IPS-18c (cell line): ENCODE results near the gene ATP11B.

Experiments
- H3K4me3 ChIP-seq: 2 replicates; pipeline ENCODE4 v1.7.0; 2013; ENCODE audit warnings: low read depth, mild to moderate bottlenecking, low read length, moderate library complexity; ENCODE audit not compliant: insufficient read depth
- H3K9me3 ChIP-seq: one replicate; pipeline ENCODE4 v1.6.1; 2013; ENCODE audit warnings: mild to moderate bottlenecking, low read length, moderate library complexity; ENCODE audit not compliant: control insufficient read depth, insufficient read depth

ATP11B gene

DNA sequence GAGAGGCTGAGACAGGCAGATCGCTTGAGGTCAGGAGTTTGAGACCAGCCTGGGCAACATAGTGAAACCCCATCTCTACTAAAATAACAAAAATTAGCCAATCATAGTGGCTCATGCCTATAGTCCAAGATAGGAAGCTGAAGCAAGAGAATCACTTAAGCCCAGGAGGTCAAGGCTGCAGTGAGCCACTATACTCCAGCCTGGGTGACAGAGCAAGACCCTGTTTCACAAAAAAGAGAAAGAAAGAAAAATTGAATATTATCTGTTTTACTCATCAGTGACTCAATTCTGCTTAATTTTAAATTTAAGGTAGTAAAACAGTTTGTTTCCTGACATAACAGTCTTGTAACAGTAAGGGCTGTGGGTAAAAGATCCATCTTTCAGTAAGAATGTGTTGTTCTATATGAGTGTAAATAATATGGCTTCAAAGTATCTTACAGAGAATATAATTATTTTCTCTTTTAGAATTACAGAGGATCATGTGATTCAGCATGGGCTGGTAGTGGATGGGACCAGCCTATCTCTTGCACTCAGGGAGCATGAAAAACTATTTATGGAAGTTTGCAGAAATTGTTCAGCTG, 85.8 kb downstream of the ATP11B start:
- H3K9me3 ChIP-seq: no peaks in the 10 kb centered on the region

DNA sequence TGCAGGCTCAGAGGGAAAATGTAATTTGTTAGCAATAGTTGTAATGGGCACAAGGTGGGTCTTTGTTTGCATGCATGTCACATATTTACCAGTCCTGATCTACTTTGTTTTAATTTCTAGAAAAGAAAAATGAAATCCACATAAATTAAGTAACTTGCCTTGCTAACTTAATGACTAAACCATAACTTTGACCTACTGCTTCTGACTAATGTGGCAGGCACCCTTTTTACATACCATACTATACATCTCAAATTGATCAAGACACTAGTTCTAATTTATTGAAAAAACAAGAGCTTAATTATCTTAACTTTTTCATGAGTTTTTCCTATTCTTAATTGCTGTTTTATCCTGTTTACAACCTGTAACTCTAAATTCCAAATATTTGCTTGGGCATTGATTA, 93.2 kb downstream of the ATP11B start:
- Histone ChIP-seq H3K9me3 (no peaks in the 10 kb centered on the region), H3K4me3 (no peak overlapping the region)

More for the DNA sequence above, 85.8 kb downstream of the ATP11B start:
- no peak overlapping the region for H3K4me3 ChIP-seq

GRCh38 chr3:182889948-182890629, 96.8 kb downstream of the ATP11B start:
- no peak overlapping the region for H3K4me3 ChIP-seq
- H3K9me3 ChIP-seq: peaks cover 2% of the 10 kb centered on the region

DNA sequence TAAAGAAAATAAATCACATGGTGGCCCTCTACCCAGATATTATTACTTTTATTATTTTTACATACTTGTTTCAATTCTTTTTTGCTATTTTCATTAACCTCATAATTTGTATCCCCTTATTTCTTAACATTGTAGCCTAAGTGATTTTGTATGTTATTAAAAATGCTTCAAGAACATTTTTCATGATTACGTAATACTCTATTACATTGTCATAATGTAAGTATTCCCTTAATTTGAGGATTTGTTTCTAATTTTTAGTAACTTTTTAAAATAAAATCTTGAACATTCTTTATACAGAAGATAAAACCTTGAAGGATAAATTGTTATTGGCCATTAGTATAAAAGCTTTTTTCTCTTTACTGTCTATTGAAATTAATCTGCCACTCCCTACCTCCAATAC, 98.1 kb downstream of the ATP11B start:
- no peak overlapping the region for H3K4me3 ChIP-seq
- peaks cover 2% of the 10 kb centered on the region for H3K9me3 ChIP-seq

GRCh38 chr3:182892226-182892625, 98.9 kb downstream of the ATP11B start:
- Histone ChIP-seq H3K4me3 (no peak overlapping the region), H3K9me3 (peaks cover 2% of the 10 kb centered on the region)

GRCh38 chr3:182895513-182896112, 102.3 kb downstream of the ATP11B start:
- Histone ChIP-seq H3K9me3 (peaks cover 2% of the 10 kb centered on the region), H3K4me3 (no peak overlapping the region)

GRCh38 chr3:182896553-182896952, 103.2 kb downstream of the ATP11B start:
- Histone ChIP-seq H3K9me3 (peaks cover 2% of the 10 kb centered on the region), H3K4me3 (no peak overlapping the region)

GRCh38 chr3:182902236-182902635, 108.9 kb downstream of the ATP11B start:
- H3K4me3 ChIP-seq: no peak overlapping the region
- no peaks in the 10 kb centered on the region for H3K9me3 ChIP-seq

DNA sequence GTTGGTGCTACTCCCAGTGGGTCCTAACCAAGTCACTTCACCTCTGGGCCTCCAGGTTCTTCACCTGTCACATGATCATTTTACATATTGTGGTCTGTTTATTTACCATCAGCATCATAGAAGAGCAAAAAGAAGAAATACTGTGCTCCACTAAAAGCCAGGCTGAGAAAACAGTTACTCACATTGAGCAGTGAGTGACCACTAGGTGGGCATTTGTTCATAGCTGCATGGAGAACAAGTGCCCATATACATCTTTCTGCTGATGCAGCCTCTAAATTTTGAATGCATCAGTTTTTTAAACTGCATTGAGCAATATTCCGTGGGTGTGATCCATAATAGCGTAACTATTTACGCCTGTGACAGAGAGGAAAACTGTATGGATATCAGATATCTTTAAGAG, 110.9 kb downstream of the ATP11B start:
- Histone ChIP-seq H3K9me3 (no peaks in the 10 kb centered on the region), H3K4me3 (no peak overlapping the region)

GRCh38 chr3:182905623-182906022, 112.3 kb downstream of the ATP11B start:
- no peak overlapping the region for H3K4me3 ChIP-seq
- H3K9me3 ChIP-seq: no peaks in the 10 kb centered on the region

GRCh38 chr3:182906036-182906435, 112.7 kb downstream of the ATP11B start:
- Histone ChIP-seq H3K9me3 (no peaks in the 10 kb centered on the region), H3K4me3 (no peak overlapping the region)

DNA sequence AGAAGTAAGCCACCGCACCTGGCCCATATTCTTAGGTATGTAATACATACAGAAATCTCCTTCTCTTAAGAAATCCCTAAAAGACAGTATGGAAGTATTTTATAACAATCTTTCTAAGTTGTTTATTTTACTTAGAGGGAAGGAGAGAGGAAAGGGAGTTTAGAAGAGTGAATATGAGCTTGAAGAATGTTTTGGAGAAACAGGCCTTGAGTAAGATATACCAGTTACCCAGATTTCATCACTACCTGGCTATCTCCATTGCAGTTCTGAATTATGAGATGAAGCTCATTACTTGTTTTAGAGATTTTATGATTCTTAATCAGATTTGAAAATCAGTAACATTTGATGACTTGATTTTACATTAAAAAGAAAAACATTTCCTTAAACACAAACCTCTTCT, 115.2 kb downstream of the ATP11B start:
- no peaks in the 10 kb centered on the region for H3K9me3 ChIP-seq
- no peak overlapping the region for H3K4me3 ChIP-seq

GRCh38 chr3:182909318-182910040, 116.2 kb downstream of the ATP11B start:
- Histone ChIP-seq H3K4me3 (no peak overlapping the region), H3K9me3 (no peaks in the 10 kb centered on the region)

- Histone ChIP-seq H3K4me3 (no peak overlapping the region), H3K9me3 (no peaks in the 10 kb centered on the region)
Observed at GRCh38 chr3:182910936-182911781, 117.9 kb downstream of the ATP11B start.

DNA sequence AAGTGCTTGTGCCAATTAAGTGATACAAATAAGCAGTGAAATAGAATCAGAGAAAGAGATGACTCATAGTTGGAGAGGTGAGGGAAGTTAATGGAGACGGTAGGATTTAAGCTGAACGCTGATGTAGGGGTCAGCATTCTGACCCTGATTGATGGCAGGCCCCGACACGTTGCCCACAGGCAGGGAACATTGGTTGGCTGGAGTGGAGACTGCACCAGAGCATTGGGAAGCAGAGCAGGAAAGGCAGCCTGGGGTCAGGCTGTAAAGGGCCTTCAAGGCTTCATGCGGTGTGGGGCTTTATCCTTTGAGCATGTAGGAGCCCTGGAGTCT, 118.4 kb downstream of the ATP11B start:
- no peak overlapping the region for H3K4me3 ChIP-seq
- no peaks in the 10 kb centered on the region for H3K9me3 ChIP-seq

DNA sequence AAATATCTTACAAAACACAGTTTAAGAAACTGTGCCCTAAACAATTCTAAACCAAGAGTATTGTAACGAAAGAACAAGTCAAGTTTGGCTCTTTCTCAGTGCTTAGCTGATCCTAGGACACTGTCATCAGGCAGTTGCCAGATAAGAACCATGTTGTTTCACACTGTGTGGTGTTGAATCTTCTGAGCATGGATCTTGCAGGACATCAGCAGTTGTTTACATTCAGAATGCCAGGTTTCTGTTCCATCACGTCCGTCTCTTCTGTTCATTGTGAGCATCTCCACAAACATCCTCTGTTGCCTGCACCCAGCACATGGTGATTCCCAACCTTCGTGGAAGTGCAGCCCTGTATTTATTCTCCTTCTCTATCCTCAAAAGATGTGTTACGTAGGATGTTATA, 119.2 kb downstream of the ATP11B start:
- Histone ChIP-seq H3K9me3 (no peaks in the 10 kb centered on the region), H3K4me3 (no peak overlapping the region)

DNA sequence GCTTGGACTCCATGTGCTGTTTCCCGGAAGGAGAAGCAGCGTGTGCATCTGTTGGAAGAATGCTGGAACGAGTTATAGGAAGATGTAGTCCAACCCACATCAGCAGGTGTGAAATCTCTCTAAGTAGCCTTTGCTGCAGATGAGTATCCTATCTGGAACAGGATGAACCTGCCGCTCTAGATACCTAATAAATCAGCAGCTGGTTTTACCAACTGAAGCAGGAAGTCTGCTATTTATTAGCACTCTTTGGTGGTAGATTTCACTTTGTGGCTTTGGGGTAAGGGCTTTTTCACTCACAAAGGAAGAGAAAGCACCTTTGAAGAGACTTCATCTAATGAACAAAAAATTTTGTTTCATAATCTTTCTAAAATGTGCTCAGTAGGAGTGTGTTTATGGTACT, 120.6 kb downstream of the ATP11B start:
- no peaks in the 10 kb centered on the region for H3K9me3 ChIP-seq
- H3K4me3 ChIP-seq: no peak overlapping the region
